ENCODE results near the gene CEP95.
"Not testable (repeated sequence)": the region's sequence is repeated elsewhere in the genome, so short reads cannot be mapped to it uniquely, and the experiment has no call there.

Gene CEP95

GRCh38 chr17:64577025-64577424, 70.2 kb downstream of the CEP95 start:
- not testable (repeated sequence) for DNase-seq

GRCh38 chr17:64579917-64580316, 73.1 kb downstream of the CEP95 start:
- no peak for DNase-seq

- DNase-seq: no peak
Measured at GRCh38 chr17:64580384-64581315, 73.9 kb downstream of the CEP95 start.

- DNase-seq: no peak
Measured at GRCh38 chr17:64583038-64583437, 76.3 kb downstream of the CEP95 start.

- DNase-seq: no peak
Measured at GRCh38 chr17:64585146-64585545, 78.4 kb downstream of the CEP95 start.
